Stimulated activated CD8-positive, alpha-beta memory T cell treated with anti-CD3 and anti-CD28 coated beads, Interleukin-7, amount 100 ng/mL, for 1 hour (primary cell): ENCODE data around the gene RBM20.
"Not testable (repeated sequence)": the region's sequence is repeated elsewhere in the genome, so short reads cannot be mapped to it uniquely, and the experiment has no call there.

Experiments
- DNase-seq, 2 donors: peaks; one replicate each; pipeline ENCODE4 v3.0.0-alpha.2; 2020; ENCODE audit warnings: low read depth in 2 of 2

RBM20 gene

GRCh38 chr10:110643653-110644597 lies at the start of gene RBM20:
RBM20 (plus strand) TSS chr10:110644336; CDS start chr10:110644455, 119 bp downstream.
- no peak for DNase-seq

- no peak for DNase-seq
Observed at GRCh38 chr10:110597476-110597875, 46.7 kb upstream of the RBM20 start.

GRCh38 chr10:110600487-110601101 lies 43.5 kb upstream of the RBM20 start:
- DNase-seq: no peak

GRCh38 chr10:110601581-110601980 lies 42.6 kb upstream of the RBM20 start:
- no peak for DNase-seq

- no peak for DNase-seq
Observed at GRCh38 chr10:110608087-110608486, 36.0 kb upstream of the RBM20 start.

- DNase-seq: no peak
Observed at GRCh38 chr10:110609605-110610004, 34.5 kb upstream of the RBM20 start.

GRCh38 chr10:110610308-110610774 lies 33.8 kb upstream of the RBM20 start:
- peak in 1 of 2 donors; percentile 12 for DNase-seq

- DNase-seq: not testable (repeated sequence)
Observed at GRCh38 chr10:110610781-110611180, 33.4 kb upstream of the RBM20 start.

- no peak for DNase-seq
Observed at GRCh38 chr10:110612087-110612486, 32.0 kb upstream of the RBM20 start.

- no peak for DNase-seq
Observed at GRCh38 chr10:110612629-110613028, 31.5 kb upstream of the RBM20 start.

- DNase-seq: no peak
Observed at GRCh38 chr10:110613341-110613995, 30.7 kb upstream of the RBM20 start.

- DNase-seq: no peak
Observed at GRCh38 chr10:110613996-110614495, 30.1 kb upstream of the RBM20 start.

GRCh38 chr10:110615057-110615747 lies 28.9 kb upstream of the RBM20 start:
- DNase-seq: no peak

- no peak for DNase-seq
Observed at GRCh38 chr10:110616493-110617033, 27.6 kb upstream of the RBM20 start.

GRCh38 chr10:110617425-110618229 lies 26.5 kb upstream of the RBM20 start:
- no peak for DNase-seq

- DNase-seq: no peak
Observed at GRCh38 chr10:110618230-110618610, 25.9 kb upstream of the RBM20 start.

GRCh38 chr10:110619514-110620397 lies 24.4 kb upstream of the RBM20 start:
- no peak for DNase-seq

GRCh38 chr10:110620398-110620719 lies 23.8 kb upstream of the RBM20 start:
- no peak for DNase-seq

GRCh38 chr10:110623316-110623715 lies 20.8 kb upstream of the RBM20 start:
- not testable (repeated sequence) for DNase-seq
